DOHH2 (cell line): ENCODE results near the gene KCNJ4.

Experiments used
- H3F3A ChIP-seq: fragments of 200-600 bp; sonication (generic), shearing (Covaris generic); 2 replicates; pipeline ENCODE4 v1.6.0; 2016; ENCODE audit warnings: antibody characterized with exemption, mild to moderate bottlenecking; ENCODE audit not compliant: control insufficient read depth, insufficient read depth
- H3K27ac ChIP-seq: fragments of 200-600 bp; sonication (generic); 2 replicates; pipeline ENCODE4 v1.5.1; 2014; ENCODE audit warnings: low read depth, mild to moderate bottlenecking, low read length, moderate library complexity
- H3K27me3 ChIP-seq: fragments of 200-600 bp; sonication (generic); 2 replicates; pipeline ENCODE4 v1.6.1; 2014; ENCODE audit warnings: mild to moderate bottlenecking, low read length, mixed read lengths; ENCODE audit not compliant: control insufficient read depth
- H3K36me3 ChIP-seq: fragments of 200-600 bp; sonication (generic); 2 replicates; pipeline ENCODE4 v1.6.1; 2014; ENCODE audit warnings: mild to moderate bottlenecking, low read length, moderate library complexity, mixed read lengths; ENCODE audit not compliant: control insufficient read depth
- H3K4me1 ChIP-seq: fragments of 200-600 bp; sonication (generic); 2 replicates; pipeline ENCODE4 v1.6.1; 2014; ENCODE audit warnings: mild to moderate bottlenecking, low read length, mixed read lengths; ENCODE audit not compliant: control insufficient read depth
- H3K4me2 ChIP-seq: fragments of 200-600 bp; sonication (generic); 2 replicates; pipeline ENCODE4 v1.6.0; 2014; ENCODE audit warnings: mild to moderate bottlenecking, low read length, moderate library complexity
- H3K4me3 ChIP-seq: fragments of 200-600 bp; sonication (generic); 2 replicates; pipeline ENCODE4 v1.5.1; 2014; ENCODE audit warnings: mild to moderate bottlenecking, low read length, mixed read lengths
- H3K79me2 ChIP-seq: fragments of 200-600 bp; sonication (generic); 2 replicates; pipeline ENCODE4 v1.6.1; 2014; ENCODE audit warnings: mild to moderate bottlenecking, low read length, mixed read lengths; ENCODE audit not compliant: control insufficient read depth
- H3K9me2 ChIP-seq: fragments of 200-600 bp; sonication (generic); replicated peaks from 2 replicates; pipeline ENCODE4 v1.6.1; 2014; ENCODE audit warnings: mild to moderate bottlenecking, low read length, mixed read lengths; ENCODE audit not compliant: control insufficient read depth
- H3K9me3 ChIP-seq: fragments of 200-600 bp; sonication (generic); 2 replicates; pipeline ENCODE4 v1.6.1; 2014; ENCODE audit warnings: antibody characterized with exemption, low read length, mixed read lengths; ENCODE audit not compliant: control insufficient read depth, insufficient read depth
- H4K20me1 ChIP-seq: fragments of 200-600 bp; sonication (generic); 2 replicates; pipeline ENCODE4 v1.6.0; 2014; ENCODE audit warnings: low read depth, mild to moderate bottlenecking, antibody characterized with exemption, low read length, moderate library complexity; ENCODE audit not compliant: control insufficient read depth, insufficient read depth
- CTCF ChIP-seq: fragments of 200-600 bp; sonication (generic); IDR thresholded peaks from one replicate; pipeline ENCODE4 v1.5.1; 2014; ENCODE audit warnings: antibody characterized with exemption, mild to moderate bottlenecking, low read depth, low read length; ENCODE audit not compliant: poor library complexity, severe bottlenecking
- EZH2phosphoT487 ChIP-seq: fragments of 200-600 bp; sonication (generic); IDR thresholded peaks from 2 replicates; pipeline ENCODE4 v1.6.1; 2017; ENCODE audit warnings: borderline replicate concordance, mild to moderate bottlenecking, antibody characterized with exemption, low read length, moderate library complexity, mixed read lengths

Gene KCNJ4

GRCh38 chr22:38417252-38418060, 37.5 kb downstream of the KCNJ4 start:
- H3K79me2 ChIP-seq: no peaks in the 10 kb centered on the region
- no peak overlapping the region for H3K4me2 ChIP-seq
- H3K9me2 ChIP-seq: no peaks in the 10 kb centered on the region
- H3K27ac ChIP-seq: no peak overlapping the region
- no peaks in the 10 kb centered on the region for H3K36me3 ChIP-seq
- no peak for TF ChIP-seq CTCF
- no peak for TF ChIP-seq EZH2phosphoT487
- no peaks in the 10 kb centered on the region for H3K9me3 ChIP-seq
- no peaks in the 10 kb centered on the region for H3F3A ChIP-seq
- H3K27me3 ChIP-seq: no peaks in the 10 kb centered on the region
- H3K4me1 ChIP-seq: peaks cover 8% of the 10 kb centered on the region
- no peaks in the 10 kb centered on the region for H4K20me1 ChIP-seq
- no peak overlapping the region for H3K4me3 ChIP-seq

GRCh38 chr22:38416621-38417251, 38.3 kb downstream of the KCNJ4 start:
- Histone ChIP-seq H4K20me1 (no peaks in the 10 kb centered on the region), H3K4me3 (no peak overlapping the region), H3K36me3 (no peaks in the 10 kb centered on the region), H3K4me2 (no peak overlapping the region), H3K27me3 (no peaks in the 10 kb centered on the region), H3K27ac (no peak overlapping the region), H3K4me1 (peaks cover 8% of the 10 kb centered on the region), H3F3A (no peaks in the 10 kb centered on the region), H3K9me2 (no peaks in the 10 kb centered on the region), H3K9me3 (no peaks in the 10 kb centered on the region), H3K79me2 (no peaks in the 10 kb centered on the region)
- TF ChIP-seq EZH2phosphoT487 (no peak), CTCF (no peak)

GRCh38 chr22:38415561-38416321, 39.3 kb downstream of the KCNJ4 start:
- no peaks in the 10 kb centered on the region for H3K9me2 ChIP-seq
- H3K4me1 ChIP-seq: peaks cover 8% of the 10 kb centered on the region
- no peak overlapping the region for H3K4me3 ChIP-seq
- TF ChIP-seq EZH2phosphoT487 (no peak), CTCF (no peak)
- no peaks in the 10 kb centered on the region for H3F3A ChIP-seq
- H3K36me3 ChIP-seq: no peaks in the 10 kb centered on the region
- no peaks in the 10 kb centered on the region for H3K79me2 ChIP-seq
- H3K4me2 ChIP-seq: no peak overlapping the region
- H3K27me3 ChIP-seq: no peaks in the 10 kb centered on the region
- no peaks in the 10 kb centered on the region for H4K20me1 ChIP-seq
- no peak overlapping the region for H3K27ac ChIP-seq
- H3K9me3 ChIP-seq: no peaks in the 10 kb centered on the region
